ENCODE results near the gene HDAC10. TPM values are rescaled to one million over a fixed set of nuclear protein-coding genes. Genes with fewer than 3 reads are reported as not detected.

HDAC10 gene
- total RNA-seq, 4 donors from 2014 or later = 43.1 to 93.7 (median 56.2) TPM

GRCh38 chr22:50297510-50298265 is 46.6 kb upstream of the HDAC10 start:
- no peaks in the 10 kb centered on the region for H3K27me3 ChIP-seq
- no peak for DNase-seq (ENCODE audit: low spot score in 2 of 2)
- no peaks in the 10 kb centered on the region for H3K36me3 ChIP-seq
- no peak overlapping the region for H3K27ac ChIP-seq
- no peak for TF ChIP-seq POLR2A (IDR thresholded peaks at IDR 0.05)
- TF ChIP-seq EP300 (IDR thresholded peaks at IDR 0.05) = no peak
- no peak for TF ChIP-seq CTCF (IDR thresholded peaks at IDR 0.05)
- no peak for TF ChIP-seq POLR2AphosphoS5 (IDR thresholded peaks at IDR 0.05)
- H3K4me1 ChIP-seq = peaks cover 85% of the 10 kb centered on the region
- H3K4me3 ChIP-seq = no peak overlapping the region
- no peaks in the 10 kb centered on the region for H3K9me3 ChIP-seq
- WGBS = 79% methylated on average over 6 of the region's 20 CpGs

GRCh38 chr22:50296658-50297490 is 45.8 kb upstream of the HDAC10 start:
- Histone ChIP-seq H3K4me3 (no peak overlapping the region), H3K4me1 (peaks cover 80% of the 10 kb centered on the region), H3K36me3 (no peaks in the 10 kb centered on the region), H3K9me3 (no peaks in the 10 kb centered on the region), H3K27me3 (no peaks in the 10 kb centered on the region), H3K27ac (no peak overlapping the region)
- no peak for DNase-seq (ENCODE audit: low spot score in 2 of 2)
- no peak for TF ChIP-seq POLR2AphosphoS5 (IDR thresholded peaks at IDR 0.05)
- WGBS = 50% methylated on average over 20 of the region's 29 CpGs

GRCh38 chr22:50294319-50294656 is 43.2 kb upstream of the HDAC10 start:
- Histone ChIP-seq H3K27me3 (no peaks in the 10 kb centered on the region), H3K4me3 (peak overlapping the region; percentile 30), H3K4me1 (peaks cover 54% of the 10 kb centered on the region), H3K9me3 (no peaks in the 10 kb centered on the region), H3K27ac (peak overlapping the region; percentile 84), H3K36me3 (peaks cover 21% of the 10 kb centered on the region)
- TF ChIP-seq POLR2A (IDR thresholded peaks at IDR 0.05) = no peak
- no peak for TF ChIP-seq POLR2AphosphoS5 (IDR thresholded peaks at IDR 0.05)
- no peak for TF ChIP-seq CTCF (IDR thresholded peaks at IDR 0.05)
- TF ChIP-seq EP300 (IDR thresholded peaks at IDR 0.05) = no peak
- 51% methylated on average over 5 of the region's 5 CpGs for WGBS
- no peak for DNase-seq (ENCODE audit: low spot score in 2 of 2)

- 23% methylated on average over 4 of the region's 42 CpGs for WGBS
- DNase-seq (ENCODE audit: low spot score in 2 of 2) = no peak
- no peaks in the 10 kb centered on the region for H3K27me3 ChIP-seq
- H3K4me1 ChIP-seq = peaks cover 48% of the 10 kb centered on the region
- H3K4me3 ChIP-seq = peak overlapping the region; percentile 30
- H3K27ac ChIP-seq = peak overlapping the region; percentile 84
- H3K36me3 ChIP-seq = peaks cover 27% of the 10 kb centered on the region
- no peaks in the 10 kb centered on the region for H3K9me3 ChIP-seq
- no peak for TF ChIP-seq CTCF (IDR thresholded peaks at IDR 0.05)
- no peak for TF ChIP-seq EP300 (IDR thresholded peaks at IDR 0.05)
- no peak for TF ChIP-seq POLR2A (IDR thresholded peaks at IDR 0.05)
- peak in 1 of 3 donors; percentile 19 for TF ChIP-seq POLR2AphosphoS5 (IDR thresholded peaks at IDR 0.05)
Observed at GRCh38 chr22:50293441-50294318, 42.6 kb upstream of the HDAC10 start.

- peaks cover 40% of the 10 kb centered on the region for H3K4me1 ChIP-seq
- WGBS = 54% methylated on average over 10 of the region's 29 CpGs
- no peaks in the 10 kb centered on the region for H3K27me3 ChIP-seq
- H3K9me3 ChIP-seq = no peaks in the 10 kb centered on the region
- peak overlapping the region; percentile 84 for H3K27ac ChIP-seq
- H3K36me3 ChIP-seq = peaks cover 36% of the 10 kb centered on the region
- peak overlapping the region; percentile 30 for H3K4me3 ChIP-seq
- no peak for DNase-seq (ENCODE audit: low spot score in 2 of 2)
- no peak for TF ChIP-seq POLR2AphosphoS5 (IDR thresholded peaks at IDR 0.05)
- no peak for TF ChIP-seq EP300 (IDR thresholded peaks at IDR 0.05)
- no peak for TF ChIP-seq CTCF (IDR thresholded peaks at IDR 0.05)
- TF ChIP-seq POLR2A (IDR thresholded peaks at IDR 0.05) = no peak
Observed at GRCh38 chr22:50292643-50293440, 41.8 kb upstream of the HDAC10 start.

All from suprapubic skin (tissue), 4 donors.